ENCODE measurements around the gene GALNT18. TPM values are rescaled to one million over a fixed set of nuclear protein-coding genes. Genes with fewer than 3 reads are reported as not detected.

Gene GALNT18
- total RNA-seq, 1 experiment from 2014 or later, result not detected

DNA sequence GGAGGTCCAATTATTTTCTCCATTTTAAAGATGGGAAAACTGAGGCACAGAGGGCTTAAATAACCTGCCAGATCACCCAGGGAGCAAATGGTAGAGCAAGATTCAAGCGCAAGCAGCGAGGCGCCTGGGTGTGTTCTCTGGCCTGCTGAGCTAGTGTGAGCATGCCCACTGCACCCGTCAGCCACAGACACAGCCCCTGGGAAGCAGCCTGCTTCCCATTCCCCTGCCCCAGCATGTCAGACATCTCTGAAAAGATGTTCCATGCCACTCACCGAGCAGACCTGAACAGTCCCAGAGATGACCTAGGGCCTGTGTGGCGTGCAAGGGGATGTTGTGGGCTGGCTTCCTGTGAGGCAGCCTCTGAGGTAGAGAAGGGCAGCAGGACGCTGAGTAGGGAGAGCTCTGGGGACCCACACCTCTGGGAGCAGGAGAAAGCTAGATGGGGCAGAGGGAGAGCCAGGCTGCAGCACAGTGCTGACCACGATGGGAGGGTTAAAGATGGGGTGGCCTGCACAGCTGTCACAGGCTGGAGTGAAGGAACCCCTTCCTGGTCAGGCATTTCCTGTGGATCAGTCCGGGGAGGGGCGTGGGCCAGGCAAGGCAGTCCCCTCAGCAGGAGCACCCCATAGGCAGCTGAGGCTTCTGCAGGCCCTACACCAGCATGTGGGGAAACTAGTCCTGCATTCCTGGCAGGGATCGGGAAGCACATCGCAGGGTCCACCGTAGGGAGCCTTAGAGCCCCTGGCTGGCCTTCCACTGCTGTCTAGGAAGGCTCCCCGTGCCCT is 101.4 kb downstream of the GALNT18 start:
- no peak overlapping the region for H3K4me2 ChIP-seq
- BruUV-seq (replicated peaks), result no TSS peak
- peaks cover 37% of the 10 kb centered on the region for H3K27me3 ChIP-seq (ENCODE audit: insufficient read depth, low read depth)
- no peaks in the 10 kb centered on the region for H3K4me1 ChIP-seq (replicated peaks; ENCODE audit: insufficient read depth)
- no peaks in the 10 kb centered on the region for H3K36me3 ChIP-seq (ENCODE audit: low read depth)
- H3K79me2 ChIP-seq (ENCODE audit: low read depth), result no peaks in the 10 kb centered on the region
- no peak overlapping the region for H3K27ac ChIP-seq
- H3K9me3 ChIP-seq (ENCODE audit: insufficient read depth, low read depth), result no peaks in the 10 kb centered on the region
- intact Hi-C loops (cut with micrococcal nuclease; ENCODE audit: unreplicated experiment), result no loop called here
- POLR2A ChIA-PET (ENCODE audit: unreplicated experiment), result no interaction called here
- TF ChIP-seq, protein P1, sequence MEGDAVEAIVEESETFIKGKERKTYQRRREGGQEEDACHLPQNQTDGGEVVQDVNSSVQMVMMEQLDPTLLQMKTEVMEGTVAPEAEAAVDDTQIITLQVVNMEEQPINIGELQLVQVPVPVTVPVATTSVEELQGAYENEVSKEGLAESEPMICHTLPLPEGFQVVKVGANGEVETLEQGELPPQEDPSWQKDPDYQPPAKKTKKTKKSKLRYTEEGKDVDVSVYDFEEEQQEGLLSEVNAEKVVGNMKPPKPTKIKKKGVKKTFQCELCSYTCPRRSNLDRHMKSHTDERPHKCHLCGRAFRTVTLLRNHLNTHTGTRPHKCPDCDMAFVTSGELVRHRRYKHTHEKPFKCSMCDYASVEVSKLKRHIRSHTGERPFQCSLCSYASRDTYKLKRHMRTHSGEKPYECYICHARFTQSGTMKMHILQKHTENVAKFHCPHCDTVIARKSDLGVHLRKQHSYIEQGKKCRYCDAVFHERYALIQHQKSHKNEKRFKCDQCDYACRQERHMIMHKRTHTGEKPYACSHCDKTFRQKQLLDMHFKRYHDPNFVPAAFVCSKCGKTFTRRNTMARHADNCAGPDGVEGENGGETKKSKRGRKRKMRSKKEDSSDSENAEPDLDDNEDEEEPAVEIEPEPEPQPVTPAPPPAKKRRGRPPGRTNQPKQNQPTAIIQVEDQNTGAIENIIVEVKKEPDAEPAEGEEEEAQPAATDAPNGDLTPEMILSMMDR (conservative IDR thresholded peaks at IDR 0.05), result no peak
- no peak for TF ChIP-seq EZH2 (IDR thresholded peaks at IDR 0.05; ENCODE audit: low read depth)
- H3K4me3 ChIP-seq, result no peak overlapping the region
- DNase-seq, result no peak
- no peaks in the 10 kb centered on the region for H4K20me1 ChIP-seq (ENCODE audit: insufficient read depth)
- CTCF ChIA-PET, result no interaction called here
- no peaks in the 10 kb centered on the region for H3K9me2 ChIP-seq (ENCODE audit: insufficient read depth)
- H3F3A ChIP-seq (ENCODE audit: insufficient read depth, low read depth), result no peaks in the 10 kb centered on the region
- H2AFZ ChIP-seq, result no peak overlapping the region

DNA sequence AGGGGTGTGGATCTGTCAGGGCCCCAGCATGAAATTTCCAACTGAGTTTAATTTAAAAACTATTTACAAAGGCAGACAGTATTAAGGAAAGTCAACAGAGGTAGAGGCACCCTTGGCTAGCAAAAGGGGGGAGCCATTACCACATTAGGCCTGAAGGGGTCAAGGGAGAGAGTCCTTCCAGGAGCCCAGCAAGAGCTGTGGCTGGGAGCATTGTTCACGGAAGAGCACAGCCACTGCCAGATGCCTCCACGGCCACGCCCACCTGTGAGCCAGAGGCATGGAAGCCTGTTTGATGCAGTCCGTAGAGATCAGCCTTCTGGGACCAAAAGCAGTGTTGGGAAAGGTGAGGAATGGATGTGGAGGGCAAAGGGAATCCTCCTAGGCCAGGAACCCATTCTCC is 102.6 kb downstream of the GALNT18 start:
- ChIA-PET CTCF (no interaction called here), POLR2A (ENCODE audit: unreplicated experiment) (no interaction called here)
- BruUV-seq (replicated peaks), result no TSS peak
- Histone ChIP-seq H3F3A (ENCODE audit: insufficient read depth, low read depth) (no peaks in the 10 kb centered on the region), H3K27me3 (ENCODE audit: insufficient read depth, low read depth) (peaks cover 35% of the 10 kb centered on the region), H3K36me3 (ENCODE audit: low read depth) (no peaks in the 10 kb centered on the region), H3K4me1 (replicated peaks; ENCODE audit: insufficient read depth) (no peaks in the 10 kb centered on the region), H2AFZ (no peak overlapping the region), H3K4me3 (no peak overlapping the region), H3K9me3 (ENCODE audit: insufficient read depth, low read depth) (no peaks in the 10 kb centered on the region), H3K27ac (no peak overlapping the region), H3K9me2 (ENCODE audit: insufficient read depth) (no peaks in the 10 kb centered on the region), H4K20me1 (ENCODE audit: insufficient read depth) (no peaks in the 10 kb centered on the region), H3K79me2 (ENCODE audit: low read depth) (no peaks in the 10 kb centered on the region), H3K4me2 (no peak overlapping the region)
- TF ChIP-seq EZH2 (IDR thresholded peaks at IDR 0.05; ENCODE audit: low read depth), result no peak
- TF ChIP-seq, protein P1 (conservative IDR thresholded peaks at IDR 0.05), result no peak
- no peak for DNase-seq
- intact Hi-C loops (cut with micrococcal nuclease; ENCODE audit: unreplicated experiment), result no loop called here

DNA sequence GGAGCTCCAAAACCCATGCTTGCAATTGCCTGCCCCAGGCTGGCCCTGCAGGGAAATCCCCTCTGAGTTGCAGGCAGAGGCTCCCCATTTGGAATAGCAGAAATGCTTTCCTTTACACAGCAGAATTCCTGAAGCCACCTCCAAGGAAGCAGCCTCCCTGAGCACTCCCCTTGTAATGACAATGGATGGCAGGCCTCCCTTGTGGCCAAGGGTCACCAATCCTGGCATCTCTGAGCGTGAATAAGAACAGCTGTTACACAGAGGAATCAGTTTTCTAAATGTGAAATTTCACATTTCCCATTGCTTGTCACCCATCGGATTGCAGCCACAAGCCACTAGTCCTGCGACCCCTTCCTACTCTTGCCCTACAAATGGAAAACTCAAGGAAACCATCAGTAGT is 107.6 kb downstream of the GALNT18 start:
- TF ChIP-seq, protein P1 (conservative IDR thresholded peaks at IDR 0.05), result no peak
- CTCF ChIA-PET, result no interaction called here
- Histone ChIP-seq H3K79me2 (ENCODE audit: low read depth) (no peaks in the 10 kb centered on the region), H3K27ac (no peak overlapping the region), H4K20me1 (ENCODE audit: insufficient read depth) (no peaks in the 10 kb centered on the region), H3K4me3 (no peak overlapping the region), H2AFZ (no peak overlapping the region), H3K4me1 (replicated peaks; ENCODE audit: insufficient read depth) (no peaks in the 10 kb centered on the region), H3K9me3 (ENCODE audit: insufficient read depth, low read depth) (no peaks in the 10 kb centered on the region), H3K36me3 (ENCODE audit: low read depth) (no peaks in the 10 kb centered on the region), H3K4me2 (no peak overlapping the region), H3K27me3 (ENCODE audit: insufficient read depth, low read depth) (peaks cover 11% of the 10 kb centered on the region), H3F3A (ENCODE audit: insufficient read depth, low read depth) (no peaks in the 10 kb centered on the region), H3K9me2 (ENCODE audit: insufficient read depth) (no peaks in the 10 kb centered on the region)
- intact Hi-C loops (cut with micrococcal nuclease; ENCODE audit: unreplicated experiment), result no loop called here
- no TSS peak for BruUV-seq (replicated peaks)
- POLR2A ChIA-PET (ENCODE audit: unreplicated experiment), result no interaction called here
- no peak for DNase-seq
